Measurements from ENCODE around the gene CCDC74B.
"Not testable (repeated sequence)": the region's sequence is repeated elsewhere in the genome, so short reads cannot be mapped to it uniquely, and the experiment has no call there.

GRCh38 chr2:130136546-130136945, 8.4 kb downstream of the CCDC74B start:
- not testable (repeated sequence) for TF ChIP-seq YY1 (IDR thresholded peaks at IDR 0.05; ENCODE audit: insufficient read depth, insufficient read length); SUZ12 (IDR thresholded peaks at IDR 0.05; ENCODE audit: extremely low read depth, insufficient read depth, insufficient read length)

Measured in NT2/D1 (cell line).